ENCODE data around the gene GOLGA2. TPM values are rescaled to one million over a fixed set of nuclear protein-coding genes. Genes with fewer than 3 reads are reported as not detected.

GOLGA2 gene
- total RNA-seq, 3 donors from 2014 or later = 87.7 to 121 (median 97.5) TPM

DNA sequence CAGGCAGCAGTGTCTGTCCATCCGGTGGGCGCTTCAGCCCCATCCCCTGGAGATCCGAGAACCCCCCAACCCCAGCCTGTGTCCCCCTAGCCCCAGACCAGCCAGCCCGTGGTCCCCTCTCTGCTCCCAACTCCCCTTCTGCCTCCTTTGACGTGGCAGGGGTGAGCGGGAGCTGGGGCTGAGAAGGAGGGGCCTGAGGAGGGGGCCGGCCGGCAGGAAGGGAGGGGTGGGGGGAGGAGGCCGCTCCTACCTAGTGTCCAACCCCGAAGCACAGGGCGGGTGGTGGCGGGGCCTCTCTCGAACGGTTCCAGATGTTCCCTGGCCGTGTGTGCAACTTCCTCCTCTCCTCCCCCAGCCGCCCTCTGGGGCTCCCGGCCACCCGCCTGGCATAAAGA lies 31.0 kb downstream of the GOLGA2 start:
- no peak for TF ChIP-seq CTCF (IDR thresholded peaks at IDR 0.05)
- TF ChIP-seq POLR2A (IDR thresholded peaks at IDR 0.05) = peak; percentile 26
- TF ChIP-seq POLR2AphosphoS5 (IDR thresholded peaks at IDR 0.05) = peak in 1 of 3 donors; percentile 35
- Histone ChIP-seq H3K36me3 (no peaks in the 10 kb centered on the region), H3K27ac (peak overlapping the region; percentile 62 to 93), H3K4me1 (peaks cover 0 to 4% of the 10 kb centered on the region in 2 donors), H3K9me3 (no peaks in the 10 kb centered on the region), H3K27me3 (no peaks in the 10 kb centered on the region), H3K4me3 (peak overlapping the region; percentile 48 to 66 (median 54))
- peak; percentile 52 to 66 for DNase-seq (ENCODE audit: low spot score in 2 of 2)
- intact Hi-C loops (cut with DNase I; ENCODE audit: low total_unique reads) = no loop called here

- peak overlapping the region; percentile 48 to 66 (median 54) for H3K4me3 ChIP-seq
- intact Hi-C loops (cut with DNase I; ENCODE audit: low total_unique reads) = no loop called here
- TF ChIP-seq POLR2AphosphoS5 (IDR thresholded peaks at IDR 0.05) (no peak), CTCF (IDR thresholded peaks at IDR 0.05) (no peak), POLR2A (IDR thresholded peaks at IDR 0.05) (no peak)
Measured at GRCh38 chr9:128244091-128244836, 31.5 kb downstream of the GOLGA2 start.

GRCh38 chr9:128243215-128244018 lies 32.4 kb downstream of the GOLGA2 start:
- H3K27ac ChIP-seq = peak overlapping the region; percentile 52 to 93
- peak overlapping the region; percentile 48 to 66 (median 54) for H3K4me3 ChIP-seq
- no peak for TF ChIP-seq POLR2AphosphoS5 (IDR thresholded peaks at IDR 0.05)
- no peak for TF ChIP-seq CTCF (IDR thresholded peaks at IDR 0.05)
- no peak for TF ChIP-seq POLR2A (IDR thresholded peaks at IDR 0.05)
- no peaks in the 10 kb centered on the region for H3K36me3 ChIP-seq
- no peaks in the 10 kb centered on the region for H3K27me3 ChIP-seq
- peaks cover 0 to 4% of the 10 kb centered on the region in 2 donors for H3K4me1 ChIP-seq
- no peak for DNase-seq (ENCODE audit: low spot score in 2 of 2)
- no peaks in the 10 kb centered on the region for H3K9me3 ChIP-seq
- intact Hi-C loops (cut with DNase I; ENCODE audit: low total_unique reads) = no loop called here

More at GRCh38 chr9:128244091-128244836, 31.5 kb downstream of the GOLGA2 start:
- H3K9me3 ChIP-seq = no peaks in the 10 kb centered on the region
- no peaks in the 10 kb centered on the region for H3K36me3 ChIP-seq
- no peak for DNase-seq (ENCODE audit: low spot score in 2 of 2)
- peaks cover 0 to 4% of the 10 kb centered on the region in 2 donors for H3K4me1 ChIP-seq
- H3K27ac ChIP-seq = peak overlapping the region; percentile 62 to 93
- no peaks in the 10 kb centered on the region for H3K27me3 ChIP-seq

- TF ChIP-seq POLR2AphosphoS5 (IDR thresholded peaks at IDR 0.05) (no peak), CTCF (IDR thresholded peaks at IDR 0.05) (no peak), POLR2A (IDR thresholded peaks at IDR 0.05) (no peak)
- peaks cover 0 to 4% of the 10 kb centered on the region in 2 donors for H3K4me1 ChIP-seq
- no peaks in the 10 kb centered on the region for H3K36me3 ChIP-seq
- no peaks in the 10 kb centered on the region for H3K9me3 ChIP-seq
- no peak for DNase-seq (ENCODE audit: low spot score in 2 of 2)
- peak overlapping the region; percentile 48 to 66 (median 54) for H3K4me3 ChIP-seq
- H3K27me3 ChIP-seq = no peaks in the 10 kb centered on the region
- intact Hi-C loops (cut with DNase I; ENCODE audit: low total_unique reads) = no loop called here
- peak overlapping the region; percentile 52 to 93 for H3K27ac ChIP-seq
Measured at GRCh38 chr9:128242828-128243214, 33.0 kb downstream of the GOLGA2 start.

- intact Hi-C loops (cut with DNase I; ENCODE audit: low total_unique reads) = no loop called here
- DNase-seq (ENCODE audit: low spot score in 2 of 2) = no peak
- TF ChIP-seq CTCF (IDR thresholded peaks at IDR 0.05) = no peak
- TF ChIP-seq POLR2AphosphoS5 (IDR thresholded peaks at IDR 0.05) = no peak
- TF ChIP-seq POLR2A (IDR thresholded peaks at IDR 0.05) = no peak
- no peaks in the 10 kb centered on the region for H3K36me3 ChIP-seq
- no peak overlapping the region for H3K4me3 ChIP-seq
- H3K4me1 ChIP-seq = peaks cover 0 to 4% of the 10 kb centered on the region in 2 donors
- no peaks in the 10 kb centered on the region for H3K27me3 ChIP-seq
- no peaks in the 10 kb centered on the region for H3K9me3 ChIP-seq
- H3K27ac ChIP-seq = peak overlapping the region; percentile 52 to 93
Measured at GRCh38 chr9:128242124-128242523, 33.7 kb downstream of the GOLGA2 start.
